Hepatocyte (in vitro differentiated cells): ENCODE results near the gene SHISA7.

Experiments used
- EZH2phosphoT487 ChIP-seq: fragments of 200-600 bp; sonication (generic); IDR thresholded peaks from one replicate; pipeline ENCODE4 v1.6.1; 2018; ENCODE audit warnings: antibody characterized with exemption, mild to moderate bottlenecking, low read depth, moderate library complexity; ENCODE audit not compliant: unreplicated experiment, severe bottlenecking
- TF ChIP-seq, protein P1 (sequence below): fragments of 200-600 bp; sonication (generic); IDR thresholded peaks from 2 replicates; pipeline ENCODE4 v1.5.1; 2016; ENCODE audit warnings: antibody characterized with exemption, mild to moderate bottlenecking; ENCODE audit not compliant: poor library complexity

GRCh38 chr19:55435020-55435419 lies 8.1 kb downstream of the SHISA7 start:
- TF ChIP-seq, protein P1, sequence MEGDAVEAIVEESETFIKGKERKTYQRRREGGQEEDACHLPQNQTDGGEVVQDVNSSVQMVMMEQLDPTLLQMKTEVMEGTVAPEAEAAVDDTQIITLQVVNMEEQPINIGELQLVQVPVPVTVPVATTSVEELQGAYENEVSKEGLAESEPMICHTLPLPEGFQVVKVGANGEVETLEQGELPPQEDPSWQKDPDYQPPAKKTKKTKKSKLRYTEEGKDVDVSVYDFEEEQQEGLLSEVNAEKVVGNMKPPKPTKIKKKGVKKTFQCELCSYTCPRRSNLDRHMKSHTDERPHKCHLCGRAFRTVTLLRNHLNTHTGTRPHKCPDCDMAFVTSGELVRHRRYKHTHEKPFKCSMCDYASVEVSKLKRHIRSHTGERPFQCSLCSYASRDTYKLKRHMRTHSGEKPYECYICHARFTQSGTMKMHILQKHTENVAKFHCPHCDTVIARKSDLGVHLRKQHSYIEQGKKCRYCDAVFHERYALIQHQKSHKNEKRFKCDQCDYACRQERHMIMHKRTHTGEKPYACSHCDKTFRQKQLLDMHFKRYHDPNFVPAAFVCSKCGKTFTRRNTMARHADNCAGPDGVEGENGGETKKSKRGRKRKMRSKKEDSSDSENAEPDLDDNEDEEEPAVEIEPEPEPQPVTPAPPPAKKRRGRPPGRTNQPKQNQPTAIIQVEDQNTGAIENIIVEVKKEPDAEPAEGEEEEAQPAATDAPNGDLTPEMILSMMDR: no peak
- TF ChIP-seq EZH2phosphoT487: no peak
